ENCODE results near the gene FOXL2. TPM values are rescaled to one million over a fixed set of nuclear protein-coding genes. Genes with fewer than 3 reads are reported as not detected.
A peak's percentile ranks its signal among the peaks of the same experiment; 100 is the strongest.

FOXL2 gene
- total RNA-seq, 1 donor from 2014 or later = not detected

DNA sequence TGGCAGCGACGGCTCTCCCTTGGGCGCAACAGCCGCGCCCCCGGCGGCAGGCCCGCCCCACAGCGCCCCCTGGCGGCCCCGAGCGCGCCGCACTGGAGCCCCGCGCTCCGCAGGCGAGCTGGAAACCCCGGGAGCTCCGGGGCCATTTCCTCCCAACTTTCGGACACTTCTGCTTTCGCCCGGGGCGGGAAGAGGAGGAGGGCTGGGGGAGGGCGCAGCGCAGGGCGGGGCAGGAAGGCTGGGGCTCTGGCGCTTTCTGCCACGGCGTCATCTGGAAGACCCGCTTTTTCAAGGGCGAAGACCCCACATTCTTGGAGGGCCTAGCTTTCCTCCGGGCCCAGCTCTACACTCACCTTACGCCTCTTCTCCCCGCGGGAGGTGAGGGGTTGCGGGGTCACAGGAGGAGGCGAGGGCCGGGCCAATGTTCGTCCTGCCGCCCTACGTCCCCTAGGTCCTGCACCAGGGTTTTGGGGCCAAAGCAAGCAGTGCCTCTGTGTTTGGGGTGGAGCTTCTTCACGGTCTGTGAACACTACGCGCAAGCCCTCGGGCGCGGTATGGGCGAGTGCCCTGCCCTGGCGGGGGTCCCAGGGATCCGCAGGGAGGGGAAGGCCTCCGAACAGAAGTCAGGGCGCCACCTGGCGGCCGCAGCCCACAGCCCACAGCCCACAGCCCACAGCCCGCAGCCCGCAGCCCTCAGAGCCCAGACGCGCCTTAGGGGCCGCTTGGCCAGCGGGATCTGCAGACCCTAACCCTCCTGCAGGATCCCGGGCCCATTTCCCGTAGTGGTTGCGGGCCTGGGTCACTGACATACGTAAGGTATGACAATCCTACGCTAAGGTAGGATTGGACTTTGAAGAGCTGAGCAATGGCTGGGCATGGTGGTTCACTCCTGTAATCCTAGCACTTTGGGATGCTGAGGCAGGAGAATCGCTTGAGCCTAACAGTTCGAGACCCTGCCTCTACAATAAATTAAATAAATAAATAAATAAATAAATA, 31.1 kb downstream of the FOXL2 start:
- H3K9me3 ChIP-seq (ENCODE audit: low read depth) = no peaks in the 10 kb centered on the region
- H3K4me1 ChIP-seq = no peaks in the 10 kb centered on the region
- no peaks in the 10 kb centered on the region for H3F3A ChIP-seq (ENCODE audit: low read depth)
- Mint-ChIP-seq H3K27me3 (ENCODE audit: insufficient read depth, low read depth) (peaks cover 9% of the 10 kb centered on the region), H3K36me3 (no peaks in the 10 kb centered on the region), H3K4me3 (peak overlapping the region; percentile 89), H3K27ac (peak overlapping the region; percentile 81), H3K9me3 (no peaks in the 10 kb centered on the region), H3K4me1 (peaks cover 5% of the 10 kb centered on the region)
- no peaks in the 10 kb centered on the region for H4K20me1 ChIP-seq (ENCODE audit: low read depth)
- H3K27ac ChIP-seq = no peak overlapping the region
- no peak overlapping the region for H3K9ac ChIP-seq
- H3K27me3 ChIP-seq = peaks cover 15% of the 10 kb centered on the region
- TF ChIP-seq EZH2phosphoT487 (IDR thresholded peaks at IDR 0.05) = no peak
- TF ChIP-seq, protein P1, sequence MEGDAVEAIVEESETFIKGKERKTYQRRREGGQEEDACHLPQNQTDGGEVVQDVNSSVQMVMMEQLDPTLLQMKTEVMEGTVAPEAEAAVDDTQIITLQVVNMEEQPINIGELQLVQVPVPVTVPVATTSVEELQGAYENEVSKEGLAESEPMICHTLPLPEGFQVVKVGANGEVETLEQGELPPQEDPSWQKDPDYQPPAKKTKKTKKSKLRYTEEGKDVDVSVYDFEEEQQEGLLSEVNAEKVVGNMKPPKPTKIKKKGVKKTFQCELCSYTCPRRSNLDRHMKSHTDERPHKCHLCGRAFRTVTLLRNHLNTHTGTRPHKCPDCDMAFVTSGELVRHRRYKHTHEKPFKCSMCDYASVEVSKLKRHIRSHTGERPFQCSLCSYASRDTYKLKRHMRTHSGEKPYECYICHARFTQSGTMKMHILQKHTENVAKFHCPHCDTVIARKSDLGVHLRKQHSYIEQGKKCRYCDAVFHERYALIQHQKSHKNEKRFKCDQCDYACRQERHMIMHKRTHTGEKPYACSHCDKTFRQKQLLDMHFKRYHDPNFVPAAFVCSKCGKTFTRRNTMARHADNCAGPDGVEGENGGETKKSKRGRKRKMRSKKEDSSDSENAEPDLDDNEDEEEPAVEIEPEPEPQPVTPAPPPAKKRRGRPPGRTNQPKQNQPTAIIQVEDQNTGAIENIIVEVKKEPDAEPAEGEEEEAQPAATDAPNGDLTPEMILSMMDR (IDR thresholded peaks at IDR 0.05) = peak; percentile 82
- peak; percentile 39 for TF ChIP-seq EZH2 (IDR thresholded peaks at IDR 0.05)
- DNase-seq (ENCODE audit: low spot score) = peak; percentile 97
- H3K36me3 ChIP-seq = no peaks in the 10 kb centered on the region
- H3K79me2 ChIP-seq (ENCODE audit: low read depth) = no peaks in the 10 kb centered on the region
- peak overlapping the region; percentile 86 for H3K4me2 ChIP-seq
- peak overlapping the region; percentile 97 for H2AFZ ChIP-seq (replicated peaks)
- peak overlapping the region; percentile 87 for H3K4me3 ChIP-seq

DNA sequence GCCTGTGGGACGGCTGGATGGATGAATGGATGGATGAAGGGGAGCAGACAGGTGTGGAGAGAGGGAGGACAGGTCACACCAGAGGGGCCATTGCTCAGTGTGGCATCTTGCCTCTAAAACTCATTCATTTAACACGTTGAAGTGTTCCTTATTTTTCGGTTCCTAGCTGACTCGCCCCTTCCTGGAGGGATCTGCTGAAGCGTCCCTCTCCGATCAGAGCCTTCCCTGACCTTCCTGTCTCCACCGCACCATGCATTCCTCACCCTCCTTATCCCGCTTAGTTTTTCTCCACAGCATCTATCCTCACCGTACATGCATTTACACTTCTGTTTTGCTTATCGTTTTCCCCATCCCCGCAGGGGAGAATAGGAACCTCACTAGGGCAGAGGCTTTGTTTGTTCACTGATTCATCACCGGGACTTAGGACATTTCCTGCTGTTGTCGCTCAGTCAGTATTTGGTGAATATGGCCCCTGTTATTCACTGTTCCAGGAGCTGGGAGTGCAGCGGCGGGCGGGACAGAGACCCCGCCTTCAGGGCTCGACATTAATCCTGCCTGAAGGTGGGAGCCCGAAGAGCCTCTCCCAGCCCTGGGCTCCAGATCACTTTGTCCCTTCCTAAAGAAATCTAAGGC, 32.0 kb downstream of the FOXL2 start:
- Histone ChIP-seq H3K4me2 (peak overlapping the region; percentile 86), H3K9ac (no peak overlapping the region)
- H3K27me3 Mint-ChIP-seq (ENCODE audit: insufficient read depth, low read depth) = peaks cover 11% of the 10 kb centered on the region

DNA sequence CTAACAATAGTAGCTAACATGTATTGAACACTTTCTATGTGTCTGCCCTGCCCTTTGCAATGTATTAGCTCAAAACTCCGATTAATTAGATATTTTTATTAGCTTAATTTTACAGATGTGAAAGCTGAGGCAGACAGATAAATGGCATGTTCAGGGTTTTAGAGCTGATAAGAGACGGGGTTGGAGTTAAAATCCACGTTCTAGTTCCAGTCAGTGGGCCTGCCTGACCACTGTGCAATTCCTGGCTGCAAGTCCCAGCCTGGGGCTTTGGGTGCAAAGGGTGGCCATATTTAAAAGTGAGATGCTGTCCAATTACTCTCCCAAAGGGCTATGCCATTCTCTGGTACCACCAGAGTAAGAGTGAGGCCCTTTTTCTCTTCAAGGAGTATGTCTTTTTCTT, 33.2 kb downstream of the FOXL2 start:
- Mint-ChIP-seq H3K27ac (no peak overlapping the region), H3K4me3 (no peak overlapping the region), H3K36me3 (no peaks in the 10 kb centered on the region), H3K27me3 (ENCODE audit: insufficient read depth, low read depth) (peaks cover 11% of the 10 kb centered on the region), H3K4me1 (peaks cover 5% of the 10 kb centered on the region), H3K9me3 (no peaks in the 10 kb centered on the region)
- DNase-seq (ENCODE audit: low spot score) = no peak
- no peaks in the 10 kb centered on the region for H3F3A ChIP-seq (ENCODE audit: low read depth)
- H3K9me3 ChIP-seq (ENCODE audit: low read depth) = no peaks in the 10 kb centered on the region
- no peak overlapping the region for H2AFZ ChIP-seq (replicated peaks)
- H3K27ac ChIP-seq = no peak overlapping the region
- no peaks in the 10 kb centered on the region for H3K4me1 ChIP-seq
- H3K4me3 ChIP-seq = no peak overlapping the region
- TF ChIP-seq EZH2phosphoT487 (IDR thresholded peaks at IDR 0.05) (no peak), EZH2 (IDR thresholded peaks at IDR 0.05) (no peak)
- TF ChIP-seq, protein P1 (IDR thresholded peaks at IDR 0.05) = no peak
- no peaks in the 10 kb centered on the region for H3K36me3 ChIP-seq
- no peak overlapping the region for H3K9ac ChIP-seq
- no peak overlapping the region for H3K4me2 ChIP-seq
- H3K27me3 ChIP-seq = peaks cover 15% of the 10 kb centered on the region
- H4K20me1 ChIP-seq (ENCODE audit: low read depth) = no peaks in the 10 kb centered on the region
- H3K79me2 ChIP-seq (ENCODE audit: low read depth) = no peaks in the 10 kb centered on the region

More for the DNA sequence above, 32.0 kb downstream of the FOXL2 start:
- Histone ChIP-seq H3K79me2 (ENCODE audit: low read depth) (no peaks in the 10 kb centered on the region), H3K4me1 (no peaks in the 10 kb centered on the region), H3K27ac (no peak overlapping the region), H2AFZ (replicated peaks) (peak overlapping the region; percentile 85), H3F3A (ENCODE audit: low read depth) (no peaks in the 10 kb centered on the region), H4K20me1 (ENCODE audit: low read depth) (no peaks in the 10 kb centered on the region), H3K4me3 (peak overlapping the region; percentile 87), H3K9me3 (ENCODE audit: low read depth) (no peaks in the 10 kb centered on the region), H3K36me3 (no peaks in the 10 kb centered on the region), H3K27me3 (peaks cover 15% of the 10 kb centered on the region)
- H3K4me3 Mint-ChIP-seq = peak overlapping the region; percentile 89
- H3K4me1 Mint-ChIP-seq = peaks cover 5% of the 10 kb centered on the region
- TF ChIP-seq, protein P1 (IDR thresholded peaks at IDR 0.05) = no peak
- no peak for TF ChIP-seq EZH2phosphoT487 (IDR thresholded peaks at IDR 0.05)
- no peak for TF ChIP-seq EZH2 (IDR thresholded peaks at IDR 0.05)
- H3K27ac Mint-ChIP-seq = peak overlapping the region; percentile 7
- H3K36me3 Mint-ChIP-seq = no peaks in the 10 kb centered on the region
- no peaks in the 10 kb centered on the region for H3K9me3 Mint-ChIP-seq
- no peak for DNase-seq (ENCODE audit: low spot score)

Measured in neural progenitor cell (in vitro differentiated cells).